Measurements from ENCODE around the gene YPEL2.

DNA sequence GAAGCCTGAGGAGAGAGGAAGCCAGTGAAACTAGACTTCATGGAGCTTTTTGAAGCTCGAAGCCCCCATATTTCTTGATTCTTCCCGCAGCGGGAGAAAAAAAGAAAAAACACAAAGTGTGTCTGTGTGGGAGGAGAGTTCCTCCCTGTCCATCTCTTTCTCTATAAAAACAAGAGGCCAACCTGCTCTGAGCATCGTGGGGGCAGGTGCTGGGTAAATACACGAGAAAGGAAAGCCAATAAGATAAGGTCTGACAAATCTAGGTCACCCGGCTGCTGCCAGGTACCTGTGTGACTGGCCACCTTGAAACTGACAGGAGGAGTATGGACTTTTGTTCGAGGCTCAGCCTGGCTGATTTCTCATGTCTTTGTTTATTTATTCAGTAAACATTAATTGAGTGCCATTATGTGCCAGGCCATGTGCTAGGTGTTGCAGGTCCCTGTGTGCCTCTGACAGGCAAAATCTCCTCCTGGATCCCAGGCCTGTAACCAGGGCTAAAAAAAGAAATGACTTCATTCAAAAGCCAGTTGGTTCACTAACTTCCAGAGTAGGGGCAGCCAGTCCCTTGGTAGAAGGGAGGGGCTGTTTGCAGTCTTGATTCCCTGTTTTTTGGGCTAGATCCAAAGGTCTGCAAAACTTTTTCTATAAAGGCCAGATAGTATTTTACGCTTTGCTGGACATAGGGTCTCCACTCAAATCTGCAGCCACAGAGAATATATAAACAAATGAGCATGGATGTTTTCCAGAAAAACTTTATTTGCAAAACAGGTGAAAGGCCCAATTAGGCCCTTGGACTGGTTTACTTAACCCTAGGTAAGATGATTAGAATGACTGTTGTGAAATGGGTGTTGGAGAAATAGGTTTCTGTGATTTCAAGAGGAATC, 35.6 kb downstream of the YPEL2 start:
- no peak for TF ChIP-seq POLR2A (IDR thresholded peaks at IDR 0.05)
- TF ChIP-seq CTCF (IDR thresholded peaks at IDR 0.05) = no peak
- no peak for TF ChIP-seq EP300 (IDR thresholded peaks at IDR 0.05)
